Kidney epithelial cell (primary cell): ENCODE data around the gene MAP3K4. TPM values are rescaled to one million over a fixed set of nuclear protein-coding genes. Genes with fewer than 3 reads are reported as not detected.

ENCODE experiments used
- DNase-seq: peaks from one replicate; pipeline ENCODE4 v3.0.0-alpha.2; 2010; ENCODE audit warnings: low read depth
- H3K27me3 ChIP-seq: 2 replicates; pipeline ENCODE4 v1.6.0; 2011; ENCODE audit warnings: low read length; ENCODE audit not compliant: control insufficient read depth, insufficient read depth
- H3K36me3 ChIP-seq: 2 replicates; pipeline ENCODE4 v1.5.1; 2011; ENCODE audit warnings: low read length; ENCODE audit not compliant: control insufficient read depth, insufficient read depth
- H3K4me3 ChIP-seq: 2 replicates; pipeline ENCODE4 v1.5.1; 2011; ENCODE audit warnings: low read depth, mild to moderate bottlenecking, control low read depth, low read length
- CTCF ChIP-seq: IDR thresholded peaks from 2 replicates; pipeline ENCODE4 v1.5.1; 2011; ENCODE audit warnings: mild to moderate bottlenecking, moderate library complexity, low read length, control low read depth, inconsistent platforms; ENCODE audit not compliant: insufficient read depth, poor library complexity, severe bottlenecking
- total RNA-seq: library from RNA; depleted of rRNA; stranded (reverse); fragments of >200 nt; gene quantifications from 2 replicates; pipeline ENCODE4 v1.2.3, GENCODE V29; 2015

MAP3K4 gene
- total RNA-seq, 1 donor from 2014 or later = 22.5 TPM

GRCh38 chr6:161091151-161091550, 99.6 kb downstream of the MAP3K4 start:
- no peak for TF ChIP-seq CTCF
- H3K27me3 ChIP-seq = no peaks in the 10 kb centered on the region
- H3K36me3 ChIP-seq = peaks cover 1% of the 10 kb centered on the region
- DNase-seq = no peak
- no peak overlapping the region for H3K4me3 ChIP-seq

GRCh38 chr6:161091972-161092701, 100.6 kb downstream of the MAP3K4 start:
- Histone ChIP-seq H3K27me3 (no peaks in the 10 kb centered on the region), H3K36me3 (peaks cover 3% of the 10 kb centered on the region), H3K4me3 (no peak overlapping the region)
- no peak for TF ChIP-seq CTCF
- no peak for DNase-seq

GRCh38 chr6:161094955-161095354, 103.4 kb downstream of the MAP3K4 start:
- Histone ChIP-seq H3K36me3 (peaks cover 5% of the 10 kb centered on the region), H3K27me3 (no peaks in the 10 kb centered on the region), H3K4me3 (no peak overlapping the region)
- no peak for TF ChIP-seq CTCF
- no peak for DNase-seq

GRCh38 chr6:161095916-161096315, 104.3 kb downstream of the MAP3K4 start:
- Histone ChIP-seq H3K36me3 (peaks cover 5% of the 10 kb centered on the region), H3K27me3 (no peaks in the 10 kb centered on the region), H3K4me3 (no peak overlapping the region)
- DNase-seq = no peak
- no peak for TF ChIP-seq CTCF

- TF ChIP-seq CTCF = peak; percentile 27
- Histone ChIP-seq H3K36me3 (peaks cover 4% of the 10 kb centered on the region), H3K27me3 (no peaks in the 10 kb centered on the region), H3K4me3 (no peak overlapping the region)
- peak; percentile 41 for DNase-seq
Observed at GRCh38 chr6:161100072-161100471, 108.5 kb downstream of the MAP3K4 start.

GRCh38 chr6:161101517-161101916, 109.9 kb downstream of the MAP3K4 start:
- Histone ChIP-seq H3K4me3 (no peak overlapping the region), H3K36me3 (peaks cover 4% of the 10 kb centered on the region), H3K27me3 (no peaks in the 10 kb centered on the region)
- no peak for DNase-seq
- peak; percentile 36 for TF ChIP-seq CTCF
